Activated CD4-positive, alpha-beta memory T cell treated with anti-CD3 and anti-CD28 coated beads for 36 hours (primary cell): ENCODE data around the gene SLC38A10. TPM values are rescaled to one million over a fixed set of nuclear protein-coding genes. Genes with fewer than 3 reads are reported as not detected.

Experiments used
- CTCF ChIA-PET: fragments of 350-600 bp; sonication (Branson Sonifier 250); formaldehyde crosslinking; loops from one replicate; lab custom pipeline; 2021; ENCODE audit warnings: antibody characterized with exemption, inconsistent platforms; lab: Charles Lee
- POLR2A ChIA-PET: fragments of 350-600 bp; sonication (Branson Sonifier 250); formaldehyde crosslinking; loops from one replicate; lab custom pipeline; 2021; ENCODE audit warnings: antibody characterized with exemption; lab: Charles Lee
- DNase-seq: peaks from one replicate; pipeline ENCODE4 v3.0.0-alpha.2; 2020
- H3K27ac Mint-ChIP-seq: one replicate; pipeline ENCODE4 v1.8.0; 2021; ENCODE audit warnings: mixed read lengths
- H3K27me3 Mint-ChIP-seq: one replicate; pipeline ENCODE4 v1.8.0; 2021; ENCODE audit warnings: mixed read lengths
- H3K36me3 Mint-ChIP-seq: one replicate; pipeline ENCODE4 v1.8.0; 2021; ENCODE audit warnings: mixed read lengths
- H3K4me1 Mint-ChIP-seq: one replicate; pipeline ENCODE4 v1.8.0; 2021; ENCODE audit warnings: low read depth, mixed read lengths
- H3K4me3 Mint-ChIP-seq: one replicate; pipeline ENCODE4 v1.8.0; 2021; ENCODE audit warnings: mild to moderate bottlenecking, mixed read lengths
- H3K9me3 Mint-ChIP-seq: one replicate; pipeline ENCODE4 v1.8.0; 2021; ENCODE audit warnings: mixed read lengths
- intact Hi-C: fragments of 100-400 bp; cut with micrococcal nuclease; formaldehyde crosslinking; loops from one replicate; pipeline ENCODE4 v1.15.1; 2023
- total RNA-seq, 2 experiments: library from RNA; stranded (reverse); gene quantifications; one replicate each; pipeline ENCODE4 v1.2.3, GENCODE V29; 2021

The SLC38A10 gene
- total RNA-seq, 2 experiments from 2014 or later: 60.7 to 60.9 TPM

DNA sequence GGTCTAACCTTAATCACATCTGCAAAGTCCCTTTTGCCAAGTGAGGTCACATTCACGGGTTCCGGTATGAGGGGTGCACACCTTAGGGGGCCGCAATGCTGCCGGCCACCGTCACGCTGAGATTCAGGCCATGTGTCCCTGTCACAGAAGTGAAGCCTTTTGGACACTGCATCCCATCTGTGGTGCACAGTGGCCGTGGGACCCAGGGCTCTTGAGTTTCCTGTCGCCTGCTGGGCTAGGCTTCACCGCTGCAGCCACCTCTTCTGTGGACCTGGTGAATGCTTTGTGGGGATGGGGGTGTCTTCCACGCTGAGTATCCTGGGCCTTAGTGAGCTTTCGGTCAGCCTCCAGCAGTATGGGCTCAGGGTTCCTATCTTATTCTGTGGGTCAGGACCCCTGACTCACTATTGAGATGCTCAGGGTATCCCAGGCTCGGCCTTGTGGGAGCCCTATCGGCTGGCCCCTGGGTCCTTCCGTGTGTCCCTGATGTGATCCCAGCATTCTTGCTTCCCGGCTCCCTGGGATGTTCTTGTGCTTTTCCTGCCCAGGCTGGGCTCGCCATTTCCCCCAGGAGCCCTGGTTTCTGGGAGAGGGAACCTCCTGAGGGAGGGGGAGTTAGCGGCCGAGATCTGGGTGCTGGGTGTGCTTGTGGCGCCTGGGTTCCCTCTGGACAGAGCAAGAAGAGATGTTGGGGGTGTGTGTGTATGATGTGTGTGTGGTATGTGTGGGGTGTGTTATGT is 4.9 kb upstream of the SLC38A10 start:
- POLR2A ChIA-PET: no interaction called here
- H3K9me3 Mint-ChIP-seq: no peaks in the 10 kb centered on the region
- no peak overlapping the region for H3K4me3 Mint-ChIP-seq
- CTCF ChIA-PET: no interaction called here
- H3K36me3 Mint-ChIP-seq: no peaks in the 10 kb centered on the region
- H3K27me3 Mint-ChIP-seq: no peaks in the 10 kb centered on the region
- intact Hi-C loops: loop anchor here (5.0 kb wide), 1 partner anchor 97 kb away; the partner anchor contains the start of gene BAHCC1
- H3K27ac Mint-ChIP-seq: no peak overlapping the region
- peaks cover 10% of the 10 kb centered on the region for H3K4me1 Mint-ChIP-seq
- no peak for DNase-seq

DNA sequence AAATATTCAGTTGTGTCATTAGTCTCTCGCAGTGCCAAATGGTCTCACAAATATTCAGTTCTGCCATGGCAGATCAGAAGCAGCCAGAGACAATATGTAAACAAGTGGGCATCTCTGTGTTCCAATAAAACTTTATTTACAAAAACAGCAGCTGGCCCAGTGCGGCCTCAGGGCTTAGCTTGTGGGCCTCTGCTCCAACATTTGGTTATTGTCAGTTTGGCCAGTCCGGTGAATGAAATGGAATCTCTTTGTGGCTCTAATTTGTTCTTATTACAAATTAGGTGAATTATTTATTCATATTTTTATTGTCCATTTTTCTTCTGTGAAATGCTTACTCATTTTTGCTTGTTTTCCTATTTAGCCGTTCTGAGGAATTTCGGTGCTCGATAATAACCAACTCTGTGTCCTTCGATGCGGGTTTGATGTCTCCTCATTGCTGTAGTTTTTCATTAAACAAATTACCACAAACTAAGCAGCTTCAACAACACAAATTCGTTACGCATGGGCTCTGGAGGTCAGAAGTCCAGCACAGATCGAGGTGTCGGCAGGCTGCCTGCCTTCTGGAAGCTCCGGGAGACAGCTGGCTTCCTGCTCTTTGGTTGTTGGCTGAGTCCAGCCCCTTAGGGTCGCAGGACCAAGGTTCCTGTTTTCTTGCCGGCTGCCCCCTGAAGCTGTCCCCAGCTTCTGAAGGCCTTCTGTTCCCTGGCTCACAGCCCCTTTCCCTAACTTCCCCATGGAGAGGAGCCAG is 4.1 kb upstream of the SLC38A10 start:
- intact Hi-C loops: loop anchor here (5.0 kb wide), 1 partner anchor 98 kb away; the partner anchor contains the start of gene BAHCC1
- CTCF ChIA-PET: interaction anchor here (0.9 kb wide), 1 partner anchor 185 kb away, joined by 3 read pairs; no protein-coding TSS in a partner anchor
- Mint-ChIP-seq H3K4me1 (peaks cover 13% of the 10 kb centered on the region), H3K4me3 (no peak overlapping the region), H3K27me3 (no peaks in the 10 kb centered on the region), H3K36me3 (peaks cover 3% of the 10 kb centered on the region), H3K9me3 (no peaks in the 10 kb centered on the region), H3K27ac (no peak overlapping the region)
- POLR2A ChIA-PET: no interaction called here
- no peak for DNase-seq

DNA sequence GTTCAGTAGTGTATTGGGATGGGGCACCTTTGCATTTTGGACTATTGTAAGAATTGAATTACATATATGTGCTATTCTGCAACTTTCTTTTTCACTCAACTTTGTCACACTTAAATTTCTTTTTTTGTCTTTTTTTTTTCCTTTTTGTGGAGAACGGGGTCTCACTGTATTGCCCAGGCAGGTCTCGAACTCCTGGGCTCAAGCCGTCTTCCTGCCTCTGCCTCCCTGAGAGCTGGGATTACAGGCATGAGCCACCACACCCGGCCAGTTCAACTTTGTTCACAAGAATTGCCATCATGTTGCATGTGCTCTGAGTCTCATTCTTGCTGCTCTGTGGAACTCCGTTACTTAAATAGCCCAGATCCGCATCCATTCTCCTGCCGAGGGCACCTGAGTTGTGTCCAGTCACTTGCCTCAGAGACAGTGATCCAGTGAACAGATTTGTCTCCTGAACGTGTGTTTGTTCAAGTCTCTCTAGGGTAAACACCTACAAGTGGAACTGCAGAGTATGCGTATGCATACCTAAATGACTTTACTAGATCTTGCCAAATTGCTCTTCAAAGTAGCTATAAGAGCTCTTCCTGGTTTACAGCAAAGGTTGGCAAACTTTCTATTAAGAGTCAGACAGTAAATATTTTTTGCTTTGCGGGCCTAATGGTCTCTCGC is 3.4 kb upstream of the SLC38A10 start:
- H3K4me3 Mint-ChIP-seq: no peak overlapping the region
- POLR2A ChIA-PET: no interaction called here
- CTCF ChIA-PET: interaction anchor here (0.9 kb wide), 1 partner anchor 186 kb away, joined by 3 read pairs; no protein-coding TSS in a partner anchor
- no peaks in the 10 kb centered on the region for H3K27me3 Mint-ChIP-seq
- intact Hi-C loops: loop anchor here (5.0 kb wide), 1 partner anchor 99 kb away; the partner anchor contains the start of gene BAHCC1
- no peak for DNase-seq
- H3K9me3 Mint-ChIP-seq: no peaks in the 10 kb centered on the region
- H3K27ac Mint-ChIP-seq: no peak overlapping the region
- H3K36me3 Mint-ChIP-seq: peaks cover 4% of the 10 kb centered on the region
- H3K4me1 Mint-ChIP-seq: peaks cover 18% of the 10 kb centered on the region

DNA sequence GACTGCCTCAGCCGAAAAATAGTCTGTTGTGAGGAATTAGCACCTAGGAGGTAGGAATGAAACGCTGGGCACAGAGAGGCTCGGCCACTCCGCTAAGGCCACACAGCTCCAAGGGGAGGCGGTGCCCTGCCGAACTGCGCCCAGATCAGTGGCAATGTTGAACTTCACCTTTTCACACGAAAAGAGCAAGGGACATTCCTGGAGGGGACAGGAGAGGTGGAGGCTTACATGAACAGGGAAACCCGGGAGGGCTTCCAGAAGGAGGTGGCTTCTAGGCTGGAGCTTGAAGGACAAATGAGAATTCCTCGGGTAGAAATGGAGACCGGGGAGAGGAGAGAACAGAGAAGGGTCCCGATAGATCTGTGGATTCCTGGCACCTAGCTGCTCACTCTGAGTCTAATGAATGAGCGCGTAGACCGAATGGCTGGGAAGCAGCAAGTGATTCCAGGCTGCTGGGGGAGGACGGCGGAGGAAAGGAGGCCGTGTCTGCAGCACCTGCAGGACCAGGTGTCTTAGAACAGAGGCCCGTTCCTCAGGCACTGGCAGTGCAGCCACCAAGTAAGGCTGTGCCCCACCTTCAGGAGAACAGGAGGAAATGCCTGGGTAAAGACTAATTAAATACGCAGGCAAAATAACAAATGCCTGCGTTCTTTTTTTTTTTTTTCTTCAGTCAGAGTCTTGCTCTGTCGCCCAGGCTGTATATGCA is 722 bp upstream of the SLC38A10 start:
- Mint-ChIP-seq H3K4me3 (peak overlapping the region; percentile 94), H3K4me1 (peaks cover 36% of the 10 kb centered on the region), H3K9me3 (no peaks in the 10 kb centered on the region), H3K27ac (peak overlapping the region; percentile 92), H3K27me3 (no peaks in the 10 kb centered on the region), H3K36me3 (peaks cover 6% of the 10 kb centered on the region)
- ChIA-PET POLR2A (interaction anchor here (0.8 to 1.5 kb wide), 4 partner anchors 10 to 189 kb away, joined by 4 to 5 read pairs (median 4); partner anchors contain the start of genes CEP131, NDUFAF8 and TEPSIN), CTCF (interaction anchor here (0.9 to 2.4 kb wide), 9 partner anchors 10 to 257 kb away, joined by 3 to 12 read pairs (median 4); partner anchors contain the start of genes BAHCC1, FAAP100, NDUFAF8 and TEPSIN)
- intact Hi-C loops: loop anchor here (2.0 to 5.0 kb wide), 3 partner anchors 43 to 189 kb away; partner anchors contain the start of gene BAHCC1
- peak; percentile 62 for DNase-seq

DNA sequence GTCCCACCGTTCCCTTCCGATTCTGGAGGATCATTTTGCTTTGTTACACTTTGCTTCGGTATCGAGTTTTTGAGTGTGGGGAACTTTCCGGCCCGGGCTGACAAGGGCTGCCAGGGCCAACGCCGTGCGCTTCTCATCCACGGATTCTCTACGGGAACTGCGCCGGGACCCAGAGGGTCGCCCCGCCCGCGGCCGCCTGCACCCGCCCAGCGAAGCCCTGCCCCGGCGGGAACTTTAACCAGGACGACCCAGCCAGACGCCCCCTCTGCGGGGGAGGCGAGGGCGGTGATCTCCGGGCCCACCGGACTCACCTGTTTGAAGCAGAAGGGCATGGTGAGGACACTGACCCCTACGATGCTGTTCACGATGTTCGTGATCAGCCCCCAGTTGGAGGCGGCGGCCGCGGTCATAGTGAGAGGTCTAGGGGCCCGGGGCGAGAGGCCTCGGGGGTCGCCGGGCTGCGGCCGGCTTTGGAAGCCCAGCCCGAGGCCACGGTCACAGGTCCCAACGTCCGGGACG is 536 bp downstream of the SLC38A10 start:
- Mint-ChIP-seq H3K36me3 (peaks cover 12% of the 10 kb centered on the region), H3K9me3 (no peaks in the 10 kb centered on the region), H3K4me3 (peak overlapping the region; percentile 91), H3K27me3 (no peaks in the 10 kb centered on the region), H3K27ac (peak overlapping the region; percentile 85), H3K4me1 (peaks cover 43% of the 10 kb centered on the region)
- intact Hi-C loops: loop anchor here (2.0 to 5.0 kb wide), 3 partner anchors 42 to 190 kb away; partner anchors contain the start of gene BAHCC1
- ChIA-PET CTCF (interaction anchor here (0.7 to 2.1 kb wide), 7 partner anchors 9 to 1459 kb away, joined by 3 to 7 read pairs (median 3); partner anchors contain the start of genes FAAP100, NDUFAF8 and TEPSIN), POLR2A (interaction anchor here (1.3 to 1.4 kb wide), 2 partner anchors 72 to 190 kb away, joined by 4 read pairs; partner anchors contain the start of gene CEP131)
- DNase-seq: peak; percentile 34

DNA sequence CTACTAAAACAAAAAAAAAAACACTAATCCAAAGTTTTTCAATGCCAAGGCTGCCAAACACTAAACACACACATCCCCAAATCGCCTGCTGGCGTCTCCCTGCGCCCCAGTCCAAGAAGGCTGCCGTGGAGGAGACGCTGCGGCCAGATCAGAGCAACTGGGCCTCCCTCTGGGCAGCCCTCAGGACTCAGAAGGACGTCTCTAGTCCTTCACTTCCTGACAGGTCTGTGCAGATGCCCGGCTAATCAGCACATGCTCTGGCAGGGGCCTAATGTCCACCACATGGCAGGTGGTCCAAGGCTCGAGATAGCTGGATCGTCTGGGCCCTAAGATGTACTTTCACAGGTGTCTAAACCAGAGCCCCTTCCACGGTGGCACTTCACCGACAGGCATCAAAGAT is 2.7 kb downstream of the SLC38A10 start:
- DNase-seq: no peak
- H3K27ac Mint-ChIP-seq: peak overlapping the region; percentile 23
- no peaks in the 10 kb centered on the region for H3K9me3 Mint-ChIP-seq
- ChIA-PET POLR2A (no interaction called here), CTCF (interaction anchor here (0.6 to 3.9 kb wide), 20 partner anchors 12 to 645 kb away, joined by 3 to 58 read pairs (median 4); partner anchors contain the start of genes BAHCC1 and CEP131)
- H3K4me3 Mint-ChIP-seq: no peak overlapping the region
- H3K4me1 Mint-ChIP-seq: peaks cover 51% of the 10 kb centered on the region
- intact Hi-C loops: no loop called here
- H3K36me3 Mint-ChIP-seq: peaks cover 21% of the 10 kb centered on the region
- H3K27me3 Mint-ChIP-seq: no peaks in the 10 kb centered on the region

DNA sequence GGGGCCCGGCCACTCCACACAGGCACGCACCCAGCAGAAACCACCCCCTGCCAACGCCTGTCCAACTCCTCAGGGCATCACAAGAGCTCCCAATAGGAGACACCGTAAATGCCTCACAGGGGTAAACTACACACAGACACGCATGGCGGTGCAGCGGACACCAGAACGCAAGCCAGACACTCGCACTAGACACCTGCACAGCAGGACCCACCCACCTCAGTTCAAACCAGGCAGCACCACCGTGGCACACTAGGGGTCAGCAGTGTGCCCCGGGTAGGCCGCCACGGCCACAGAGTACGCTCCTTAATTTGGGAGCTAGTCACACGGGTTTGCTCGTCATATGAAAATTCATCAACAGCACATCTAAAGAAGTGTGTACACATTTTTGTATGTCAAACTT is 3.4 kb downstream of the SLC38A10 start:
- Mint-ChIP-seq H3K4me1 (peaks cover 57% of the 10 kb centered on the region), H3K27me3 (no peaks in the 10 kb centered on the region), H3K36me3 (peaks cover 21% of the 10 kb centered on the region), H3K4me3 (no peak overlapping the region), H3K27ac (no peak overlapping the region), H3K9me3 (no peaks in the 10 kb centered on the region)
- intact Hi-C loops: no loop called here
- peak; percentile 85 for DNase-seq
- ChIA-PET CTCF (interaction anchor here (0.6 to 3.9 kb wide), 20 partner anchors 11 to 644 kb away, joined by 3 to 58 read pairs (median 4); partner anchors contain the start of genes BAHCC1 and CEP131), POLR2A (no interaction called here)

DNA sequence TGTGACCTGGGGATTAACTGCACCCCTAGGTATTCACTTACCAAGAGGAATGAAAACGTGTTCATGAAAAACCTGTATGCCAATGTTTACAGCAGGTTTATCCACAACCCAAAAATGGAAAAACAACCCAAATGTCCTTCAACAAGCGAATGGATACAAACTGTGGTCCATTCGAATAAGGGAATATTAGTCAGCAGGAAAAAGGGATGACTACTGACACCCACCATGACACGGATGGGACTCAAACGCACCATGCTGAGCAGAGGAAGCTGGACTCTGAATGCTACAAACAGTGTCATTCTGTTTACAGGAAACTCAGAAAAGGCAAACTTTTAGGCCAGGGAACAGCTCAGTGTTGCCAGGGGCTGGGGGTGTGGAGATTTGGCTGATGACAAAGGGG is 4.9 kb downstream of the SLC38A10 start:
- ChIA-PET CTCF (interaction anchor here (1.4 to 3.9 kb wide), 3 partner anchors 10 to 194 kb away, joined by 5 to 58 read pairs (median 8); no protein-coding TSS in a partner anchor), POLR2A (no interaction called here)
- H3K9me3 Mint-ChIP-seq: no peaks in the 10 kb centered on the region
- peak overlapping the region; percentile 33 for H3K27ac Mint-ChIP-seq
- H3K27me3 Mint-ChIP-seq: no peaks in the 10 kb centered on the region
- intact Hi-C loops: no loop called here
- peaks cover 61% of the 10 kb centered on the region for H3K4me1 Mint-ChIP-seq
- DNase-seq: no peak
- H3K36me3 Mint-ChIP-seq: peaks cover 21% of the 10 kb centered on the region
- H3K4me3 Mint-ChIP-seq: no peak overlapping the region

DNA sequence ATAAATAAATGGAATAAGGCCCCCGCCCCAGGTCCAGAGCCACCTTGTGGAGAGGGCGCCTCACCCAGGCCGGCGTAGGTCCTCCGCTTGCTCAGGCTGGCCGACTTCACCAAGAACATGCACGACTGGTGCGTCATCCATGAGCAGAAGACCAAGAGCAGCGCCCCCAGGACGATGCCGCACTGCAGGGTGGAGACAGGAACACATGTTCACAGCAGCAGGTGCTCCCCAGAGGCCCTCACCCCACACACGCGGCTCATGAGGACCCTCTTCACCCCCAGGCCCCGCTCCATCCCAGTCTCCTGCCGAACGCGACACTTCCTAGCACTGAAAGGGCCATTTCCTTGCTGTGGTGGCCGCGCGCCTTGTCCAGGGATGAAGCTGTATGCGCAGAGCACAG is 5.5 kb downstream of the SLC38A10 start:
- Mint-ChIP-seq H3K4me1 (peaks cover 67% of the 10 kb centered on the region), H3K27me3 (no peaks in the 10 kb centered on the region), H3K27ac (no peak overlapping the region), H3K36me3 (peaks cover 24% of the 10 kb centered on the region), H3K4me3 (no peak overlapping the region), H3K9me3 (no peaks in the 10 kb centered on the region)
- intact Hi-C loops: no loop called here
- no peak for DNase-seq
- CTCF ChIA-PET: interaction anchor here (1.4 kb wide), 1 partner anchor 32 kb away, joined by 5 read pairs; no protein-coding TSS in a partner anchor
- POLR2A ChIA-PET: no interaction called here

DNA sequence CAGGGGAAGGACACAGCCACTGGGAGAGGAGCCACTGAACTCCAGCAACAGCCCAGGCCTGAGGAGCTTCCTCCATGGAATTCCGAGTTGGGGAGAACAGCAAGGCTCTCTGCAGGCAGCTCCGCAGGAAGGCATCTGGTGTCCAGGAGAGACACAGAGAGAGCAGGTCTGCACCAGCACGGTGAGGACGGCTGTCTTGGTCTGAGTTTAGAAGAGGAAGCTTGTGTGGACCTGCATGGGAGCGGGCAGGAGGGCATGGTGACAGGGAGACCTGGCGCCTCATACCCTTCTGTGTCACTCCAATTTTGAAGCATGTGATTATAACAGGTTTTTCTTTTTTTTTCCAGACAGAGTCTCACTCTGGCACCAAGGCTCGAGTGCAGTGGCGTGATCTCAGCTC is 6.4 kb downstream of the SLC38A10 start:
- no peak for DNase-seq
- POLR2A ChIA-PET: interaction anchor here (0.5 kb wide), 1 partner anchor 416 kb away, joined by 3 read pairs; no protein-coding TSS in a partner anchor

More for the DNA sequence above, 6.4 kb downstream of the SLC38A10 start:
- no peaks in the 10 kb centered on the region for H3K9me3 Mint-ChIP-seq
- intact Hi-C loops: no loop called here
- CTCF ChIA-PET: interaction anchor here (0.8 to 1.0 kb wide), 2 partner anchors 36 to 196 kb away, joined by 4 read pairs; no protein-coding TSS in a partner anchor
- H3K27me3 Mint-ChIP-seq: no peaks in the 10 kb centered on the region
- no peak overlapping the region for H3K4me3 Mint-ChIP-seq
- no peak overlapping the region for H3K27ac Mint-ChIP-seq
- H3K36me3 Mint-ChIP-seq: peaks cover 23% of the 10 kb centered on the region
- H3K4me1 Mint-ChIP-seq: peaks cover 64% of the 10 kb centered on the region
